ENCODE data around the gene ASAP2.

The ASAP2 gene

DNA sequence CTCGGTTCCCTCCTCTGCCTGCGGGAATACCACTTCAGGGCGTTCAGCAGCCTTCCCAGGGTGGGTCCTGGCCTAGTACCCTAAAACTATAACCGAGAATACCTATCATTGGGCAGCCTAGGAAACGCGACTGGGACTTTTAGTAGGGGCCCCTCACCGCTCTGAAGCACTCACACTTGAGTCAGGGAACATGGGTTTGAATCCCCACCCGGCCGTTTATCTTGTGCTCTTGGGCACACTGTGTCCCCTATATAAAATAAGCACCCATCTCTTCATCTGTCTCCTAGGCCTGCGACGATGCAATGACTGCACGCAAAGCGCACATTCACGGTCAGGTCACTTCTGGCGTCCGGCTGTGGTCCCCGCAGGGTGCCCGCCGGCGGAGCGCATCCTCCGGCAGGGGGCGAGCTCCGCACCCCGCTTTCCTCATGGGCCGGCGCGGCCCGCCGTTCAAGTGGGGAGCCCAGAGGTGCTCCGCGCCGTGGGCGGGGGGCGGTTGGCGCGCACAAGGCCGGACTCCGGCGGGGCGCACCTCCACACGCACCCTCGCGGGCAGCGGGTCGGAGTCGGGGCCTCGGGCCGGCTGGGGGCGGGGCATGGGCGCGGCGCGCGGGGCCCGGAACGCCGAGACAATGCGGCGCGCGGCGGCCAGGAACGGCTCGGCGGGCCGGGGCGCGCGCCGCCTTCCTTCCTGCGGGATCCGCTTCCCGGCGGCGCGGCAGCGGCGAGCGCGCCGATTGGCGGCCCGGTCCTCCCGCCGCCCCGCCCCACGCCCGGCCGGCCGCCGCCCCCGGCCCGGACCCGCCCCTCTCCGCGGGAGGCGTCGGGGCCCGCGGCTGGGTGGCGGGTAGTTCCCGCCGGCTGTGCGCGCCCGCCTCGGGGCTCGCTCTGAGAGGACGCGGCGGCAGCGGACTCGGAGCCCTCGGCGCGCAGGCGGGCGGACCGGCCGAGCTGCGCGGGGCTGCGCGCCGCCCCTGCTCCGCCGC lies at the start of gene ASAP2:
Gene ASAP2 (plus strand): TSS at position 850 of the 986 bp plus-strand sequence. CDS start 293 bp downstream, outside the sequence.
- DNase-seq, result peak; percentile 63

DNA sequence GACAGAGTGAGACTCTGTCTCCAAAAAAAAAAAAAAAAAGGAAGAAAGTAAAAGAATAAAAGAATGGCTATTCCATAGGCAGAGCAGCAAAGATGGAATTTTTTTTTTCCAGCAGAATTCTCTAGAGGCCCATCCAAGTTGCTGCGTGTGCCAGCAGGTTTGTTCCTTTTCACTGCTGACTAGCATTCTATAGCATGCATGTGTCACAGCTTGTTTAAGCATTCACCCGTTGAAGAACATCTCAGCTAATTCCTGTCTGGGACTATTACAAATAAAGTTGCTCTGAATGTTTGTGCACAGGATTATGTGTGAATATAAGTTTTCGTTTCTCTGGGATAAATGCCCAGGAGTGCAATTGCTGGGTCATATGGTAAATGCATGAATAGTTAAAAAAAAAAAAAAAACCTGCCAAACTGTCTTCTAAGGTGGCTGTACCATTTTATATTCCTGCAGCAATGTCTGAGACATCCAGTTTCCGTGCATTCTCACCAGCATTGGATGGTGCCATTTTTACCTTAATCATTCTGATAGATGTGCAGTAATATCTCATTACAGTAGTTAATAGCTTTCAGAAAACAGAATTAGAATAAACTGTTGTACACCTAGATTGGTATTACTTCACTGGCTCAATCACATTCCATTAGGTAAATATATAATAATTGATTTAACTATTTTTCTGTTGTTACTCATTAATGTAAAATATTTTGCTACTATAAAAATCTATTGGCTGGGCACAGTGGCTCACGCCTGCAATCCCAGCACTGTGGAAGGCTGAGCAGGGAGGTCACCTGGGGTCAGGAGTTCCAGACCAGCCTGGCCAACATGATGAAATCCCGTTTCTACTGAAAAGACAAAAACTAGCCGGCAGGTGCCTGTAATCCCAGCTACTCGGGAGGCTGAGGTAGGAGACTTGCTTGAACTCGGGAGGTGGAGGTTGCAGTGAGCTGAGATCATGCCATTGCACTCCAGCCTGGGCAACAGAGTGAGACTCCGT lies 47.5 kb upstream of the ASAP2 start:
- DNase-seq, result no peak

DNA sequence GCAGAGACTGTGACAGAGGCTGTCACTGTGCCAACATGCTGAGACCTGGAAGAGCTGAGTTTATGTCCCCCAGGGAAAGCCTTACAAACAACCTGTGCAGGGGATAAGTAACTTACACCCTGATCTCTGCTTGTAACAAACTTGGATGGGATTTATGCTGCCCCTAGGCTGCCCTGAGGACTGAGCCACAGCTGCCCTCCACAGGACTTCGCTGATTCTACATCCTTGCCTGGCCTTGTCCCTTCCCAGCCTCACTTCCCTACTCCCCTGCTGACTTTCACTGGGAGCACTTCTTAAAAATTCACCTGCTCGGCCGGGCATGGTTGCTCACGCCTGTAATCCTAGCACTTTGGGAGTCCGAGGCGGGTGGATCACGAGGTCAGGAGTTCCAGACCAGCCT lies 45.9 kb upstream of the ASAP2 start:
- DNase-seq, result no peak

DNA sequence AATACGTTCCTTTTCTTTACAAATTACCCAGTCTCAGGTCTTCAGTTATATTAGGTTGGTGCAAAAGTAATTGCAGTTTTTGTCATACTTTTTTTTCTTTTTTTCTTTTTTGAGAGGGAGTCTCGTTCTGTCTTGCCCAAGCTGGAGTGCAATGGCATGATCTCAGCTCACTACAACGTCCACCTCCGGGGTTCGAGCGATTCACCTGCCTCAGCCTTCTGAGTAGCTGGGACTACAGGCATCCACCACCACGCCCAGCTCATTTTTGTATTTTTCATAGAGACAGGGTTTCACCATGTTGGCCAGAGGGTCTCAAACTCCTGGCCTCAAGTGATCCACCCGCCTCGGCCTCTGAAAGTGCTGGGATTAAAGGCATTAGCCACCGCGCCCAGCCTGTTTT lies 43.8 kb upstream of the ASAP2 start:
- no peak for DNase-seq

DNA sequence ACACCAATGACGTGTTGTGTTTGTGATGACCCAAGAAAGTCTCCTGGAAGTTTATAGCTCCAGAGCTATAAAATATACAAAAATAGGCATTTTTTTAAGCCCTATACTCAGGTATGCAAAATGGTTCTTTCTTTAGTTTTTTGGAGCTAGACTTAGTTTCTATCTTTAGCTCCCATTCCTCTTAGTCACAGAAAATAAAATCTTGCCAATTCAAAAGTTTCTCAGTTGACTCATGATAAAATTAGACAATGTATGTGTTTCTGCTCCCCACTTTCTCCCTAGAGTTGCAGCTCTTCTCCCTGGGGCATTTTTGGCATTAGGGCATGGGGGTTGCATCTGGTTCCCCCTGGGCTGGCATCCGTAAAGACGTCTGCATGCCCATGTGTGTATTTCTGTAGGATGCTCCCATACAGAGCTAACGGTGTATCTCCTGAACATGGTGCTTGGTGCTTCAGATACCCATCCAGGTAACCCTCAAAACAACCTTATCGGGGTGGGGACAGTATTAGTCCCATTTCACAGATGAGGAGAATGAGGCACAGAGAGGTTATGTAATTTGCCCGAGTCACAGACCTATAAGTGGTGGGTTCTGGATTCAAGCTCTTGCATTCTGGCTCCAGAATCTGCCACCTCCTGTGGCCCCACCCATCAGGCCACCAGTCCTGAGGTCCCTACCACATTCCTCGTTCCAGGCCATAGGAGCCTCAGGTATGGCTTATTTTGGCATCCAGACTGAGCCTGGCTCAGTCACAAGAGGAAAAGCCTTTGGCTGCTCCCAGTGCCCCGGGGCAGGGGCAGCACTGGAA lies 43.1 kb upstream of the ASAP2 start:
- no peak for DNase-seq

DNA sequence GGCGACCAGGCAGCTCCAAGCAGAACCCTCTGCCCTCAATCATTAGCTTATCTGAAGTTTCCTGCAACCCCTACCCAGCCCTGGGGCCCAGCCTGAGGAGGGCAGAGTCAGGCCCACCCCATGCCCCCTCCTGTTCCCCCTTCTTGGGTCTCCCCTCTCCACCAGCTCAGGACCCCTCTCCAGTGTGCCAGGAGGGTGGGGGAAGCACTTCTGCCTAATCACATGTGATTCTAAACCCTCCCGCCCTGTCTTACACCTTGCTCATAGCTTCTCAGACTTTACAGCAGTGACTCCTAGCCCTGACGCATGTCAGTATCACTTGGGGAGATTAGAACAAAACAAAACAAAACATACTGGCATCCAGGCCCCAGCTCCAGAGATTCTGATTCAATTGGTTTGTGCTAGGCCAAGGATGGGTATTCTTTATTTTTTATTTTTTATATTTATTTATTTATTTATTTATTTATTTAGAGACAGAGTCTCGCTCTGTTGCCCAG lies 42.5 kb upstream of the ASAP2 start:
- DNase-seq, result no peak

DNA sequence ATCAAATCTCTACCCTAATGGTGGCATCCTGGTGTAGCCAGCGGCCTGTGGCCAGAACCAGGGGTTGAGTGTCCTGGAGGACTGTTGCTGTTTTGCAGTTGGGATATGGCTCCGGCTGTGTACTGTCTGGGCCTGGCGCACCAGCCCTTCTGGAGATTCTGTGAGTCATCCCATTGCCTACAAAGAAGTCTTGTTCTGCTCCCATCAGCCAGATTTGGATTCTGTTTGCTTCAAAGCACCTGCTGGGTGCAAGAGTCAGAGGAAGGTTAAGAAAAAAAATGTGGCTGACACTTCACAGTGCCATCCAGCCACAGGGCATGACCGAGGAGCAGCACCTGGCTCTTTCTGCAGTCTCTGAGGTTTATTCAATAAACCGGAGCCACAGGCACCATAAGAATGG lies 41.0 kb upstream of the ASAP2 start:
- DNase-seq, result no peak

DNA sequence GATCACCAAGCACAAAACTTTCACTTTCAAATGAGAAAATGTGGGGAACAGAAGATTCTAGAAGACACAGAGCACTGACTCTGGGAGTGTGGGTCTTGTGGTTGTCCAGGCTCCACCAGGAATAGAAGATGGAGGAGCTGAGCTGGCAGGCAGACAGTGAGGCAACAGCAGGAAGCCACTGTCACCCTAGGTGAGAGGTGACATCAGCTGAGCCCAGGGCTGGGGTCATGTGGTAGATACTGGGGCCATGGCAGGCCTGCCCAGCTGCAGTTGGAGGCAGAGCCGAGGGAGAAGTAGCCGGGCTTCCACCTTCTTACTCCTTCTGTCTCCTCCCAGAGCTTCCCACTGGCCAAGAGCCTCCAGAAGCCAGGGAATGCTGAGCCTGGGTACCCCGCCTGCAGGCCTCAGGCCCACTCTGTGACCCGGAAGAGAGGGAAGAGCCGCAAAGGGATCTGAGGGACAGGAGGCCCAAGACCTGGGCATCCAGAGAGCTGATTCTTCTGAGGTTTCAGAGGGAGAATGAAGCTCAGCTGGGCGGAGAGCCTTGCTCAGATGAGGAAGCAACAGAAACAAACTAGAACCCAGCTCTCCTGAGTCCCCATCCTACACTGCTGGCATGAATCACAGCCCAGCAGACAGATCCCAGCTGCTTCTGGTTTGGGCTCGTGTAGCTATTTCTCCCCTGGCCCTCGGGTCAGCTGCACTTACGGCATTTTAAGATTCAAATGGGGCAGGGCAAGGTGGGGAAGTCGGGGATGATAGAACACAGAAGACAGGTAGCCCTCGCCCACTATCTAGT lies 39.8 kb upstream of the ASAP2 start:
- no peak for DNase-seq

DNA sequence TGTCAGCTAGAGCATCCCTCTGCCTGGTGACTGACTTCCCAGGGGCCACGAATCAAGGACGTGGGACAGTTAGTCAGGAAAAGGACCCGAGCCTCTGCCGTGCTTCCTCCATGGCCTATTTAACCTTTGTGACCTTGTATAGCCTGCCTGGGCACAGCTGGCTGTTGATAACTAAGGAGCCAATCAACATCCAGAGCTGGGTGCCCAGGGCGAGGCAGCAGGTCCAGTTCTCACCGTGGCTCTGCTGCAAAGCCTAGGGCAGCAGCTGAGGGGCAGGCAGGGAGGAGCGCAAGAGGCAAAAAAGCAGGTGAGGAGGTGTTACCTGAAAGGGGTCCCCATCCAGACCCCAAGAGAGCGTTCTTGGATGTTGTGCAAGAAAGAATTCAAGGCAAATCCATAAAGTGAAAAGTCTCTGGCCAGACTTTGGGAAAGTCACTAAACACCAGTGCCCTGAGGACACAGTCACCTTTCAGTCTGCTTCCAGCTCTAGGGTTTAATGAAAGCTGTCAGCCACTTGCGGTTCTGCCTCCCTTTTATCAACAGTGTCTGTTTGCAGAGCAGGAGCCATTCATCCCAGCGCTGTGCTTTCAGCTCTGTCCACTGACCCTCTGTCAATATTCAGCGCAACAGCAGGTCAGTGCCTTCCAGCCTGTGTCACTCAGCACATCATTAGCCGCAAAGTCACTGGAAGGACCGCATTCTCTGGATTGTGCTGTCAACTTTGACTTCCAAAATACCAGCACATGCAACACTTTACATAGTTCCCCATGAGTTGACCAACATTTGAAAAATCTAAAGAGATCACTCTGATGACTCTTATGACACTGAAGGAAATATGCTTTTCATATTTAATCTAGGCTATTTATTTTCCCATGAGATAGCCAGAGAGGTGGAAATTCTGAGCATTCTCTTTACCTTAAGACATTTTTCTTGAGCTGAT lies 38.6 kb upstream of the ASAP2 start:
- no peak for DNase-seq

DNA sequence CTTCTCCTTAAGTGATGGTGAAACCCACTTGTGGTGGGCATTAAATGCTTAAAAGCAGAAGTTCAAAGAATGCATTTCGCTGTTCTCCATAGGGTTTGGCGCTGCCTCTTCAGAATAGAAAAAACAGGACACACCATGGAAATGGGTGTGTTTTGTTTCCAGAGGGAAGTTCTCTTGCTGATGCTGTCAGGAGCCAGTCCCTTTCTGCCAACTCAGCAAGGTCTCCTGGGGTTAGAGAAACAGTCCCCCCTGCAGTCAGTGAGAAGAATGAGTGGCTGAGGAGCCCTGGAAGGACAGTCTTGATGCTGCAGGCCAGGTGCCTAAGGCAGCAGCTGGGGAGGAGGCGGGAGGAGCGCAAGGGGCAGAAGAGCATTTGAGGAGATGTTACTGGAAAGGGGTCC lies 37.8 kb upstream of the ASAP2 start:
- no peak for DNase-seq

DNA sequence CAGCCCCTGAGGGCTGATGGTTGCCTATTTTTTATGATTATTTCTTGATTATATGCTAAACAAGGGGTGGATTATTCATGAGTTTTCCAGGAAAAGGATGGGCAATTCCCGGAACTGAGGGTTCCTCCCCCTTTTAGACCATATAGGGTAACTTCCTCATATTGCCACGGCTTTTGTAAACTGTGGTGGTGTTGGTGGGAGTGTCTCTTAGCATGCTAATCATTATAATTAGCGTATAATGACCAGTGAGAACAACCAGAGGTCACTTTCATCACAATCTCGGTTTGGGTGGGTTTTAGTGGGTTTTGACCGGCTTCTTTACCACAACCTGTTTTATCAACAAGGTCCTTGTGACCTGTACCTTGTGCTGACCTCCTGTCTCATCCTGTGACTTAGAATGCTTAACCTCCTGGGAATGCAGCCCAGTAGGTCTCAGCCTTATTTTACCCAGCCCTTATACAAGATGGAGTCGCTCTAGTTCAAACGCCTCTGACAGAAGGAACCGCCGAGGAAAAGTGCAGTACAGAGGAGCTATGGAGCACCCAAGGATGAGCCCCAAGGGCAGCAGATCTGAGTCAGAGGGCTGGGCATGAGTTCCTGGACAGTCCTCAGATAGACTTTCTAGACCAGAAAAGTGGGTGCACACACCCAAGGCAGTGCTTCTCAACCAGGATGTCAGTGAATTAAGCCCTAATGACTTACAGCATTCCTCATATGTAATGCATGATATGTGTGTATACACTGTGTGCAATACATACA lies 37.1 kb upstream of the ASAP2 start:
- DNase-seq, result no peak

DNA sequence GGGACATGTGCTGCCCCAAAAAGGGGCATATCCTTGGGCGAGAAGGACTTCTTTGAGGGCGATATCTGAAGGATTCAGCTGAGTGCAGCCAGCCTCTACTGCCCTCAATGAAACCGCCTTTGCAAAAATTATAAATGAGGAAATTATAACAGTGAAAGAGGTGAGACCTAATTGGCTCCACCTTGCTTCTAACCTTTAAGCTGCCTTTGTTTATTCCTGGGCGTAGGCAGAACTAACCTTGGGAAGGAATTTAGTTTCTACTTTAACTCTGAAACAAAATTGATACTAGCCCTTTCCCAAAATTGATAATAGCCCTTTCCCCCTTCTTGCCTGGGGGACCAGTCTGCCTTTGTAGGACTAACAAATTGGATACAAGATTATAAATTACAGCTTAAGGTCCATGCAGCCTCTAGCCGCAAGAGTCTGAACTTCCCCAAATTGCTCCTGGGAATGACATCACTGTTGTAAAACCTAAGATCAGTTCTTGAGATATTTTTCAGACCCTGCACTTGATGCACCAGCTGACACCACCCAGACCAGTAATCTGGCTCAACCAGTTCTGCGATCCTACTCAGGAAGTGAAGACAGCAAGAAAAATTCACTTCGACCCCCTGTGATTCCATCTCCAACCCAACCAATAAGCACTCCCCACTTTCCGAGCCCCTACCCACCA lies 36.0 kb upstream of the ASAP2 start:
- no peak for DNase-seq

DNA sequence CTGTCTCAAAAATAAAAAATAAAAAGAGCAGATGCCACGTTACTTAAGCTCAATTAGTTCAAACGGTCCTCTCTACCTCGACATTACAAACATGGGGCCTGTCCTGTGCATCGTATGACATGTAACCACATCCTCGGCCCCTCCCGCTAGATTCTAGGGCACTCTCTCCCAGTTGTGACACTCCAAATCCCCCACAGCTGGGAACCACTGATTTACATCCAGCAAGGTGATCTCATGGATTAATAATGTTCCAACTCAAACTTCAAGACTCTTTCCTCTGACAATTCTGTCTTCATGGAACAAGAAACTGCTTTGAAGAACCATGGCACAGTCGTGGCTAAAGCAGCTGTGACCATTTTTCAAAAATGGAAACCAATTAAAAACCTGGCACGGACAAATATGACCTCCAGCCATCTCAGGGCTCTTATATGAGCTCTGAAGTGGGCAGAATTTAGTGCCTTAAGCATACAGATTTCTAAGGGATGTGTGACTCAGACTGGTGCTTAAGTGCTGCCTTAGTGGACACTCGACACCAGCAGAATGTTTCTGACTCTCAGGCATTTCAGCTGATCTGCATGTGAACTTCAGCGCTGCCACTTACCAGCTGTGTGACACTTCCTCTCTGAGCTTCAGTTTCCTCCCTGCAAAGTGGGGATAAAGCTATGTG lies 31.7 kb upstream of the ASAP2 start:
- no peak for DNase-seq

DNA sequence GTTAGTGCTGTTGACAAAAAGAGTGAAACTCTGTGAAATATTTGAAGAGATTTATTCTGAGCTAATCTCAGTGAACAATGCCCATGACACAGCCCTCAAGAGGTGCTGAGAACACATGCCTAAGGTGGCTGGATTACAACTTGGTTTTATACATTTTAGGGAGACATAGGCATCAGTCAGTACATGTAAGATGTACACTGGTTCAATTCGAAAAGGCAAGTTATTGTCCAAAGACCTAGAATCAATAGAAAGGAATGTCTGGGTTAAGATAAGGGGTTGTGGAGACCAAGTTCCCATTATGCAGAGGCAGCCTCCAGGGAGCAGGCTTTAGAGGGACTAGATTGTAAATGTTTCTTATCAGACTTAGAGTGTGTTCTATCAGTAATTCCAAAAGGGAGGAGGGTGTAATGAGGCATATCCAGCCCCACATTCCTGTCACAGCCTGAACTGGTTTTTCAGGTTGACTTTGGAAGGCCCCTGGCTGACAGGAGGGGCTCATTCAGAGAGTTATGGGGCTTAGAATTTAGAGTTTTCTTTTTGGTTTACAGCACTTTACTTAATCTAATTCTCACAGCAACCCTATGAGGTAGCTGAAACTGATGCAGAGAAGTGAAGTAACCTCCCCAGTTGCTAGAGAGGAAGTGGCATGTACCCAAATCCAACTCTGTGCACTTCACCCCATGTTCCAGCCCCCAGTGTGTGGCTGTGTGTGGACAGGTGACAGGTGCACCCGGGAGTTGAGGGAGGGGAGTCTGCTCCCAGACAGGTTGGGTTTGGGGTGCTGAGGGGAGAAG lies 28.3 kb upstream of the ASAP2 start:
- DNase-seq, result no peak

DNA sequence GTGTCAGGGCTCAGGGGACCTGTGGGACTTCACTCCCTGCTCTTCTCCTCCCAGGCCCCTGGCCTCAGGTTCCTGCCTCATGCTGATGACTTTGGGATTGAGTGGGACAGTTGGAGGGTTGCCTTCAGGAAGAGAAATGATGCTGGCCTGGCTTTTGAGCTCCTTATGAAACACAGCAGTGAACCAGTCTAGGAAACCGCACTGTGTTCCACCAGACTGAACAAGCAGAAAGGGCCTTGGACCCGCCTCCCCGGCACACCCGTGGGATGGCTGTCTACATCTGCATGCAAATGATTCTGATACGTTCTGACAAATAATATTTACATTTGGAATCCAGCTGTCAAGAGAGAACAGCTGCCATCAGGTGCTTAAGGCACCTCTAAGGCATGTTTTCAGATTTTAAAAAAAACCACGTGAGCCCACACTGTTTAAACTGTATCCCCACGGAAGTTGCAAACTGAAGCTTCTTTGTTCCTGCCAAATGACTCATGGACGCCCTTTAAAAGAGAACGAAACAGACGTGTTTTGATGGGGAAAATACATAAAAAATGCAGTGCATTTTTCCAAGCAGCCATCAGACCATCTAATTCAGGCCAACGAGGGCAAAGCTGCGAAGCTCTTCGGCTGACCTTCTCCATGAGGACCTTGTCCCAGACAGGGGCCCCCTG lies 27.6 kb upstream of the ASAP2 start:
- no peak for DNase-seq

DNA sequence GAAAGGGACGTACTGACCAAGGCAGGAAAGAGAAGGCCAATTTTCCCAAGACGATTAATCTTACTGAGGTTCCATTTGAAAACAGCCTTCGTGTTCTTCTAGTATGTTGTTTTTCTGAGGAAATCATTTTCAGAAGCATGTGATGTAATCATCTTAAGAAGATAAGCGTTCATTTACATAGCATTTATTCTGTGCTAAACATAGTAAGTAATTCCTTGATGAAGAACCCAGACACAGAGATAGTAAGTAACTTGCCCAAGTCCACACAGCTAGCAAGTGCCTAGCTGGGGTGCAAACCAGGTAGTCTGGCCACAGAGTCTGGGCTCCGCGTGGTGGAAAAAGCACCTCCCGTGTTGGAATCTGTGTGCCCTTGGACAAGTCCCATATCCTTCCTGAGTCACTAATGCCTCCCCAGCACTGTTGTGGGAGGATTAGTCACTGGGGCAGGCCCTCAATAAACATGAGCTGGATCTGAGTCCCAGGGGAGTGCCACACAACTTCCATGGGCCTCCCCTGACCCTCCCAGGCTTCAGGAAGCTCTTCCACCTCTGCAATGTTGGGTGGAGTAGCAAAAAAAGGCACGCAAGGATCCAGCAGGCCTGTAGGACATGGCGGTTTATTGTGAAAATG lies 26.9 kb upstream of the ASAP2 start:
- DNase-seq, result no peak
